HG02759 (cell line): Measurements from ENCODE around the gene TNF.
"Not testable (repeated sequence)": the region's sequence is repeated elsewhere in the genome, so short reads cannot be mapped to it uniquely, and the experiment has no call there.

ENCODE experiments used
- ATAC-seq: cut with Tn5 transposase; IDR thresholded peaks from one replicate; pipeline ENCODE4 v1.9.1; 2021; ENCODE audit warnings: mild to moderate bottlenecking, moderate library complexity; ENCODE audit not compliant: unreplicated experiment

The TNF gene

DNA sequence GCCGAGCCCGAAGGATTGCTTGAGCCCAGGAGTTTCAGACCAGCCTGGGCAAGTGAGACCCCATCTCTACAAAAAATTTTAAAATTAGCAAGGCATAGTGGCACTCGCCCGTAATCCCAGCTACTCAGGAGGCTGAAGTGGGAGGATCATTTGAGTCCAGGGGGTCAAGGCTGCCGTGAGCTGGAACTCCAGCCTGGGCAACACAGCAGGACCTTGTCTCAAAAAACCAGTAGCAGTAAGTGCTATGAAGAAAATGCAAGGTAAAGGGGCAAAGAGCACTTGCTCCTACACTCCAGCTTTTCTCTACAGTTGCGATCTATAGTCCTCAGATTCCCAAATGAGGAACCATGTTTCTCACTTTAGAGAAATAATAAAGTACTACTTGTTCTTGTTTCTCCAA is 31.7 kb upstream of the TNF start:
- no peak for ATAC-seq

DNA sequence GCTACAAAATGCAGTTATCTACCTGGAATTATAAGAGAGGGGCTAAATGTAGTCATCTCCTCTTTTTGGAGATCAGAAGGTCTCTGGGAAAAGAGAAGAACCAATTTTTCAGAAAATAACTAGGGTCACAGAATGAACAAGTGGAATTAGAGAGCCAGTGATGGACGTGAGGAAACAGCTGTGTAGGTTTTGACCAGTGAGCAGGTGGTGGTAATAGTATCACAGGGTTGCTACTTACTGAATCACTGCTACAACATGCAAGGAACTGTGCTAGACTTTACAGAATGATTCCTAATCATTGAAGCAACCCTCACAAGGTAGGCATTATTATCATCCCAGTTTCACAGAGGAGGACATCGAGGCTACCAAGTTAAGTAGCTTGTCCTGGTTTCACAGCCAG is 30.7 kb upstream of the TNF start:
- no peak for ATAC-seq

DNA sequence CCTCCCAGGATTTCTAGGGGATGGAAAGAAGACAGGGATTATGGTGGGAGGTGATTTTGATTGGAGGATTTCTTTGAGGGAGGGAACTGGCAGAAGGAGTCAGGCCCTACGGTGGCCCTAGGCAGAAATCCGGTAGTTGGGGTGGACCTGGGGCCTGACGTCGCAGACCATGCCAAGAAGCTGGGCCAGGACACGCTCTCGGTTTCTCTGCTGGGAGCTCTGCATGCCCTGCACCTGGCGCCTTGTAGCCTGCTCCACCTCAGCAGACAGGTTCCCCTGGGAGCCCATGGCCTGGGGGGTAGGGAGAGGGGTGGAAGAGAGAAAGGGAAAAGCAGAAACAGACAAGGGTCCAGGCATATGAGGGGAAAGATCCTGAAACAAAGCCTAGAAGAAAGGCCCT is 30.1 kb upstream of the TNF start:
- ATAC-seq = no peak

DNA sequence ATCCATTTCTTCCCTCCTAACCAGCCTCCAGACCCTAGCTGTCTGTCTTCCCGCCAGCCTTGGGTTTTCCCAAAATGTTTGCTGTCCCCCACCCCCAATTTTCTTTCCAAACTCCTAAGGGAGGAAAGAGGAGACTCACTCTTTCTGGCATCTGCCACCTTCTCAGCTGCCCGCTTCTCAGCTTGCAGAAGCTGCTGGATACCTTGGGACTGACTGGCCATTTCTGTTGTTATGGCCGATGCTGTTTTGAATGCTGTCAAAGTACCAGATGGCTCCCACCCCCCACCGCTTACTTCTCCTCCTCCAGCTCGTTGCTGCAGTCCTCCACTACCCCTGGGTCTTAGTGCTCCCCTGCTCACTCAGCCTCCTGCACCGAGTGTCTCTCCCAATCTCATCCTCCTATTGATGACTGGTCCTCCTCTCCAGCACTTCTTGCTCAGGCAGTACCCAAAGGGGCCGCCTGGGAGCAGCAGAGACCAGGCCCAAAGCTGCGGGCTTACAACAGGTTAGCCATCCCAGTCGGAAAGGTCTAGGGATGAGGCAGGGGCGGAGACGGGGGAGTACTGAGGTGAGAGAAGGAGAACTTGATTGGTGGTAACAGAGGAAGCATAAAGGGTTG is 28.9 kb upstream of the TNF start, which contains the start of gene ATP6V1G2:
TSS of gene ATP6V1G2 (minus strand) at position 270 of the 619 bp plus-strand sequence. CDS start at position 221, 49 bp downstream.
- peak; percentile 48 for ATAC-seq

DNA sequence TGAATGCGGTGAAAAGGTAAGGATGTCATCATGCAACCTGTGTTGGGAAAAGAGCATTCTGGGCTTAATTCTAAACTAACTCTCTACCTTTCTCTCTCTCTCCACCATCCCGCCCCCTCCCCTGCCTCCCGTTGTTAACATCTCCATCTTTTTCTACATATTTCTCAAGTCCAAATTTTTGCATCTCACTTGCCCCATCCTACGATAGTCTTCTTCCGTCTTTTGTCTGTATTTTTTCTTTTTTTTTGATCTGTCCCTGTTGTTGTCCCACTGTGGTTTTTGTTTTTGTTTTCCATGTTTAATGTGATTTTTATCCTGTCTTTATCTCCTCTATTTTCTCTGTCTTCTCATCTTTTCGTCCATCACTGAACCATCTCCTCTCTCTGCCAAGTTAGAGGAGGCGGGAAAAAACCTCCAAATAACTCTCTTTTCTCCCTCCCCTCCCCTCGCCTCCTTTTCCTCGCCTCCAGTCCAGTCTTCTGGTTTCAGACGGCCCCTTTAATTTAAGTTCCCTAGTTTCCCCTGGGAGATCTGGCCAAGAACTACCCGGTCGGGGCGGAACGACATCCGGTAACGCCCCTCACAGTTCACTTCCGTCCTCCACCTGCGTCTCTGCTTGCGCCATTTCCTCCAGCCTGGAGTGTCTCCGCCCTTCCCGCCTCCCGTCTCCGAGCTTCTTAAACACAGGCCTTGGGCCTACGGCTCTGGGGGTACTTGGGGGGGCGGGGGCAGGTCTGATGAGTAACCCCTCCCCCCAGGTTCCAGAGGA is 28.2 kb upstream of the TNF start, which contains the start of gene NFKBIL1:
TSS of gene NFKBIL1 (plus strand) at position 651 of the 769 bp plus-strand sequence. CDS start at position 738, 87 bp downstream.
- ATAC-seq = peak; percentile 66

DNA sequence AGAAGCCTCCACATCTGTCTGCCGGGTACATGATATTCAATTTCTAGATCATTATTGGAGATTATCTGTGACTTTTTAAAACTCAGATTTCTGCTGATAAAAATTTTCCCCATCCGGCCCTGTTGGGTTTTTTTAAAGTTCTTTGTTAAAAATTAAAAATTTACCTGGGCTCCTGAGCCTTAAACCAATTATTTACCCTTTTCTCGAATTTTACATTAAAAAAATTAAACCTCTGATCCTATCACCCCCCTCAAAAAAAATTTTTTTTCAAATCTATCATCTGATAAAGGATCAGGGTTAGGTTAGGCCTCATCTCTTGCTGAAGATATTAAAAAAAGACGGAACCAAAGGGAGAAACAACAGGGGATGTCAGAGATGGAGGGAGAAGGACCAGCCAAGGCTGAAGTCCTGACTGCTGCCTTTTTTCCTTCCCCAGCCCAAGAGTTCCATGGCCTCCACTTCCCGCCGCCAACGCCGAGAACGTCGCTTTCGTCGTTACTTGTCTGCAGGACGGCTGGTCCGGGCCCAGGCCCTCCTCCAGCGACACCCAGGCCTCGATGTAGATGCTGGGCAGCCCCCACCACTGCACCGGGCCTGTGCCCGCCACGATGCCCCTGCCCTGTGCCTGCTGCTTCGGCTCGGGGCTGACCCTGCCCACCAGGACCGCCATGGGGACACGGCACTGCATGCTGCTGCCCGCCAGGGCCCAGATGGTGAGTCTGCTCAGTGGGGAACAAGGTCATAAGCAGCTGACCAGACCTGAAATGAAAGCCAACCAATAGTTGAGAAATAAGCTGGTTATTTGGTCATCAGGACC is 27.4 kb upstream of the TNF start:
- ATAC-seq = no peak

DNA sequence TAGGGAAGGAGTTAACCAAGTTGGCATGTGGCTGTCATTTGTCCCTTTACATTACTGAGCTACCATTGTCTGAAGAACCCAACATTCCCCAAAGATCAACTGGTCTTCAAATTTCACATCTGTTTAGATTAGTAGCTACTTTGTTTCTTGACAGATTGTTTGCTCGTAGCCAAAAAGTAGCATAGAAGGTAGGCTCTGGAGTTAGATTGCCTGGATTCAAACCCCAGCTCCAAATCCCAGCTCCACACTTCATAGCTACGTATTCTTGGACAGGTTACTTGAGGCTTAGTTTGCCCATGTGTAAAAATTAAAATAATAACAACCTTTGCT is 26.9 kb upstream of the TNF start:
- no peak for ATAC-seq

DNA sequence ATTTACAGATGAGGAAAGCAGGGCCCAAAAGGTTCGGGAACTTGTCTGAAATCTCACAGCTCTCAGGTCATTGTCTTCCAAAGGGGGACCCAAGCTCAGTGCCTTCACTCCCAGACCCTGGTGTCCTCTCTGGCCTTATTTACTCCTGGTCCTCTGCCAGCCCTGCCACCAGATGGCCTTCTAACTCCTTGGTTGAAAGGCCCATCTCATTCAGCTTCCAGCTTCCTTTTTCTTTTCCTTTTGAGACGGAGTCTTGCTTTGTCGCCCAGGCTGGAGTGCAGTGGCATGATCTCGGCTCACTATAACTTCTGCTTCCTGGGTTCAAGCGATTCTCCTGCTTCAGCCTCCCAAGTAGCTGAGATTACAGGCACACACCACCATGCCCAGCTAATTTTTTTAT is 24.0 kb upstream of the TNF start:
- ATAC-seq = not testable (repeated sequence)

DNA sequence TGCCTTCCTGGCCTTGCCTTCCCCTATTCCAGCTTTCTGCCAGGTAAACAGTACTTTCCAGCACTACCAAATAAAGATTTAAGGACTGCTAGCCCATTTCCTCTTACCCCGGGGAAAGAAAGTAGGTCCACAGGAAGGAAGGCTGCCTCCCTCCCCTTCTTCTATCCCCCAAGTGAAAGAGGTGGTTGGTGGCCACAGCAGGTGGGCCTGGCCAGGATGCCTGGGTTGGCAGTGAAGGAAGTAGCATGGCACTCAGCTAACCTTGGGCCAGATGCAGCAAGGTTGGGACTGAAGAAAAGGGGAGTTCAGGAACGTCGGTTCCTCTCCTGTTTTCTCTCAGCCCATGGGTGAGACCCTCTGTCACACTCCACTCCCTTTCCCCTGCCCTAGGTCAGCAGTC is 19.1 kb upstream of the TNF start:
- ATAC-seq = no peak

DNA sequence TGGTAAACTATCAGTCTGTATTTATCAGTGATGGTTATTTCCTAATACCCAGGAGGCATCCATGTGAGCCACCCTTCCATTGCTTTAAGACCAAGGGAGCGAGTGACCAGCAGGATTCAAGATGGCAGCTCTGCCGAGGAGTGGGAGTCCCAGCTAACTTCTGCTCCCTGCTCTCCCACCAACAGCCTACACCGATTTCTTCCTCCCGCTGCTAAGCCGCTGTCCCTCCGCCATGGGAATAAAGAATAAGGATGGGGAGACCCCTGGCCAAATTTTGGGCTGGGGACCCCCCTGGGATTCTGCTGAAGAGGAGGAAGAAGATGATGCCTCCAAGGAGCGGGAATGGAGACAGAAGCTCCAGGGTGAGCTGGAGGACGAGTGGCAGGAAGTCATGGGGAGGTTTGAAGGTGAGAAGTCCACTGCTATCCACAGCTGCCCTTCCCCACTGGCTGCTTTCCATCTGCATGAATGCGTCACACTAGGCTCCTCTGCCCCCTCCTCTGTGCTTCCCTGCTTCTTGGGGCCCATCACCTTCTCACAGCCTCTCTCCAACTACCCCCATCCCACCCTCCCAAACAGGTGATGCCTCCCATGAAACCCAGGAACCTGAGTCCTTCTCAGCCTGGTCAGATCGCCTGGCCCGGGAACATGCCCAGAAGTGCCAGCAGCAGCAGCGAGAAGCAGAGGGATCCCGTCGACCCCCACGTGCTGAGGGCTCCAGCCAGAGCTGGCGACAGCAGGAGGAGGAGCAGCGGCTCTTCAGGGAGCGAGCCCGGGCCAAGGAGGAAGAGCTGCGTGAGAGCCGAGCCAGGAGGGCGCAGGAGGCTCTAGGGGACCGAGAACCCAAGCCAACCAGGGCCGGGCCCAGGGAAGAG is 17.7 kb upstream of the TNF start:
- ATAC-seq = no peak

DNA sequence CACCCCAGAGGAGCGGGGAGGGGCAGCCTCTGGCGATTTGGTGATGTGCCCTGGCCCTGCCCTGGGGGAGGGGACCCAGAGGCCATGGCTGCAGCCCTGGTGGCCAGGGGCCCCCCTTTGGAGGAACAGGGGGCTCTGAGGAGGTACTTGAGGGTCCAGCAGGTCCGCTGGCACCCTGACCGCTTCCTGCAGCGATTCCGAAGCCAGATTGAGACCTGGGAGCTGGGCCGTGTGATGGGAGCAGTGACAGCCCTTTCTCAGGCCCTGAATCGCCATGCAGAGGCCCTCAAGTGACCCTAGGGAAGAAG is 17.1 kb upstream of the TNF start:
- ATAC-seq = no peak

DNA sequence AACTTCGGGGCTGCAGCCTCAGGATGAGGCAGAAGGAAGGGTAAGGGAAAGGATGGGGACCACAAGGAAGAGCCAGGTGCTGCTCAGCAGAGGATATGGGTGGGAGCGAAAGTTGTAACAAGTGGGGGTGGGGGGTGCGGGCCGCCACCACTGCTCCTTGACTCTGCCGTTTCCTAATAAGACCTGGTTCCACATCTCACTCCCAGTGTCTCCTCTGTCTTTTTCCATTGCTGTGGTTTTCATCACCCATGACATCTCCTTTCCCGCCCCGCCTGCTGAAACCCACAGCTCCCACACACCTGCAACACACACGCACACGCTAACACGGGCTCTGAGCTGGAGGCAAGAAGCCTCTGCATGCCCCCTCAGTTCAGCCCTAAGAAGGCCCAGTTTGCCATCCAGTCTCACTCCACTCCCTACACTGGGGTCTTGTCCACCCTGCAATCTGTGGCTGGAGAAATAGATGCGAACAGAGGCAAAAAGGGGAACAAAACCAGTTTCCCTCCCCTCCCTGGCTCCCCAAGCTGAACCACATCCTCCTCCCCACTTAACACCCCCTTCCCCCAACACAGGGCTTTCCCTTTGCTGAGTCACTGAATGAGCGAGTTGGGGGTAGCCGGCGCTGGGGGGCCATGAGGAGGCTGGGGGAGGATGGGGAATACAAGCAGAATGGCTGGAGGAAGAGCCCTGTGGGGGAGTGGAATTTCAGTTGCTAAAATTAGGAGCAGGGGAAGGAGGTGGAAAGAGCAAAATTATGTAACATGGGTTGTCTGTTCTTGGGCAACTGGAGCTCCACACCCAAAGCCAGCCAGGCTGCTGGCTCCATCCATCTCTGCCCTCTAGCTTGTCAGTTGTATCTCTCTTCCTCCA is 16.5 kb upstream of the TNF start:
- no peak for ATAC-seq

DNA sequence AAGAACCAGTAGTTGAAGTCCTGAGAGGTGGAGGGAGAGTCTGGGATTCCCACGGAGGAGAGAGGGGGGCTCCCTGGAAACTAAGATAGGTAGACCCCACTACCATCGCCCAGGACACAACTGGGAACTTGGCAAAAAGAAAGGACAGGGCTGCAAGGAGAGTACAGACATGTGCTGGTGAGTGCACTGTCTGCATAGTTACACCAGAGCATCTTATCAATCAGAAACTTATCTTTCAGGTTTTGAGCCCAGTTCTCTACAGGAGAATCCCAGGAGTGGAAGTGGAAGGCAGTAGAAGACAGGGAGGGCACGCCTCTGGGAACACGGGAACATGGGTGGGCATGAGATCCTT is 15.8 kb upstream of the TNF start:
- ATAC-seq = no peak

DNA sequence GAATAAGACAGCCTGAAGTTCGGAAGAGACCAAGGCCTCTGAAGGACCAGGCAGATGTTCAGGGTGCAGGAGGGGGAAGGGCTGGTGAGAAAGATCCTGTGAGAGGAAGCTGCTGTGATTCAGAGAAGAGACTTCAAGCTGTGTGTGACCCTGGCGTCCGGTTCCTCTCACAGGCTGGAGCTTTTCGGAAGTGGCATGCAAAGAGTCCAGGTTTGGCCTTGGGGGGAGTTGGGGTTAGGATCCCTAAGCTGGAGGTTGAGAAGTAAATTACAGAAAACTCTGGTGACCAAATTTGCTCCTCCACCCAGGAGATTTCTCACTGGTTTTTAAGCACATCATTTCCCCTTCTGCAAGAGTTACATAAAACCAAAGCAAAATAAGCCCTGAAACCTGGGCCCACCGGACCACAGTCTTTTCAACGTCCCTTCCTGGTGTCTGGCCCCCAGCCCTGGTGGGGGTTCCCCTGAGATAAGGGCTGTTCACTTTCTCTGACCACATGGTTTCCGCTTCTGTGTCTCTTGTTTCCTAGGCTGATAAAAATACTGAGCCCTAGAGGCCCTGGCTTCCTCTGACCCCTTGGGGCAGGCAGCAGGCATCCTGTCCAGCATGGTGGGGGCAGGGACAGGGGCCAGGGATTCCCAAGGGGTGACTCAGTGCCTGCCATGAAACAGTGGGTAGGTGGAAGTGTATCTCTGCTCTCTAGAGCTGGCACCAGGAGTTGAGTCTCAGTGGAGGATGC is 15.2 kb upstream of the TNF start:
- peak; percentile 68 for ATAC-seq

DNA sequence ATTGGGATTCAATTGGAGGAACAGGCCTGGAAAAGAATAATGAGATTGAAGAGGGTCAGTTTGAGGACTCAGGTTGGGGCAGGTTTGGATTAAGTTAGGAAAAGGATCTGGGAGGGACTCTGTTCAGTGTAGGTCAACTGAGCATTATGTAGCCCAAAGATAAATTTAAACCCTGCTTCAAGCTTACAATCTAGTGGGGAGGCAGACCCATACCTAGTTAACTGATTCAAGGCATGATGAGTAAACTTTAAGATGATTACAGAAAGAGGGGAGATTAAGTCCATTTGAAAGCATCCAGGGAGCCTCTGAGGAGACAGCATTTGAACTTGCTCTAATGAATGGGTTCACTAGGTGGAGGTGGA is 14.7 kb upstream of the TNF start:
- no peak for ATAC-seq

DNA sequence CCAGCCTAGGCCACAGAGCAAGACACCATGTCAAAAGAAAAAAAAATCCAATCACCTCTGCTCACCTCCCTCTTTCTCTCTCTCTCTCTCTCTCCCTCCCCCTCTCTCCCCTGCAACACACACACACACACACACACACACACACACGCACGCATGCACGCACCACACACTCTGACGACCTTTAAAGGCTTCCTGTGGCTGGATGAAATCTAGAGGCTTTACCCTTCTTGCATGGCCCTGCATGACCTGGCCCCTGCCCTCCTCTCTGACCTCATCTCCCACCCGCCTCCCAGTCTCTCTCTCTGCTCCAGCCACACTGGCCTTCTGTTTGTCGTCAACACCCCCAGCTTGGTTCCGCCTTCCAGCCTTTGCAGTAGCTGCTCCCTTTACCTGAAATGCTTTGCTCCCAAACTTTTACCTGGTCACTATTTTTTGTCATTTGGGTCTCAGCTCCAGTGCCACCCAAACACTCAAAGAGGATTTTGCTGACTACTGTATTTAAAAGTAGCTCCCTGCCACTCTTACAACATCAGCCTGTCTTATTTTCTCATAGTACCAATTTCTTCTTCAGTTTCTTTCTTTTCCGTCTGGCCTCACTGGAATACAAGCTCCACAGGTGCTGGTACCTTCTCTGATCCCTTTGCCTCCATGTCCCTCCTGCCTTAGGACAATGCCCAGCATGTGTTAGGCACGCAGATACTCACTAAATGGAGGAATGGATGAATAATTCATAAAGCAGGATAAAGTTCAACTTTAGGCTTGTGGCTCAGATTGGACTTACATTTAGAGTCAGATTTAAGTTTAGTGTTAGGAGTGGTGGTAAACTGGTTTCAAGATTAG is 7.6 kb upstream of the TNF start:
- no peak for ATAC-seq

DNA sequence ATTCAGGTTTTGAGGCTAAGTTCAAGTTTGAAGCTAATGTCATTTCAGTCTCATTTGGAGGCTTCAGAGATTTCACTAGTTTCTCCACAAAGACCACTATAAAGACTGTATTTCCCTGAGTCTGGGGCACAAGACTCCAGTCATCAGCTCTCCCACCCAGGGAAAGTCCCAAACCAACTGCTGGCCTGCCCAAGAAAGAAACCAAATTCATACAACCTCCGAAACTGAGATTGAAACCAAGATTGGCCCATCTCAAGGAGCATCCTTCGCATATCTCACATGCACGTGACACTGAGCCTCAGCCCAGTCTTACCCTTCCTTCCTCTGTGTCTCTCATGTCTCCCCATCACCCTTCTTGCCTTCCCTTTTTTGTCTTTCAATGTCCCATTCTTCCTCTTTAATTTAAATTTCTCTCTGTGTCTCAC is 6.8 kb upstream of the TNF start:
- peak; percentile 73 for ATAC-seq

DNA sequence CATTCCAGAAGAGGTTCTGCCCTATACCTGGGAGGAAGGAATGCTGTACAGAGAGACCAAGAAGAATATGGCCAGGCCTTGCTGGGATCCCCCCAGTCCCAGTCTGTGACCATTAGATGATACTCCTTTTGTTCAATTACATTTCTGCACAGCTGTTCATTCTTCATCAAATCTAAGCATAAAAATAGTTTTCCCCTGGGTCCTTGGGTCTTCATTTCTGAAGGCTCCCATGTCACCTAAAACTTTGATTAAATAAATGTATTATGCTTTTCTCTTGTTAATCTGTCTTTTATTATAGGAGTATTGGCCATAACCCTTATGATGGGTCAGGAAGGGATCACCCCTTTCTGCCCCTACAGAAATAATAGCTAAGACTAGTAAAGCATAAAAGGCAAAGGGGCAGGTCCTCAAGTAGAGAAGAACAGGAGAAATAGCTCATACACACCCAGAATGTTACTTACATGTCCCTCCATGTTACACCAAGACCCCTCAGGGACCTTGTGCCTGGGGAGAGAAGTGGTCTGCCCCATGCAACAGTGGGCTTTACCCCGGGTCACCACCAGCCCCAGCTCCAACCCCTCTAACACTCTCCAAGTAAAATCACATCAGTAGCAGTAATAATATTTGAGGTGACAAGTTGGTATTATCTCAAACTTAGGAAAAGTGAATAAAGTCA is 5.4 kb upstream of the TNF start:
- ATAC-seq = no peak
